Mesothelial cell of epicardium (in vitro differentiated cells): ENCODE measurements around the gene ADAMTS17. TPM values are rescaled to one million over a fixed set of nuclear protein-coding genes. Genes with fewer than 3 reads are reported as not detected.

Experiments used
- DNase-seq, 2 experiments: peaks; one replicate each; pipeline ENCODE4 v3.0.0; 2021; ENCODE audit warnings: low spot score in 2 of 2; ENCODE audit not compliant: unreplicated experiment in 2 of 2
- H3K27ac Mint-ChIP-seq: 2 replicates; pipeline ENCODE4 v1.8.0; 2021; ENCODE audit warnings: mixed read lengths
- H3K27me3 Mint-ChIP-seq: 2 replicates; pipeline ENCODE4 v1.8.0; 2021; ENCODE audit warnings: low read depth, mixed read lengths
- H3K36me3 Mint-ChIP-seq: 2 replicates; pipeline ENCODE4 v1.8.0; 2021; ENCODE audit warnings: mixed read lengths
- H3K4me1 Mint-ChIP-seq: 2 replicates; pipeline ENCODE4 v1.8.0; 2021; ENCODE audit warnings: mixed read lengths
- H3K4me3 Mint-ChIP-seq: 2 replicates; pipeline ENCODE4 v1.8.0; 2021; ENCODE audit warnings: mild to moderate bottlenecking, moderate library complexity, mixed read lengths
- H3K9me3 Mint-ChIP-seq: 2 replicates; pipeline ENCODE4 v1.8.0; 2021; ENCODE audit warnings: mixed read lengths
- CTCF ChIP-seq: fragments of 200-600 bp; sonication (generic); IDR thresholded peaks from one replicate; pipeline ENCODE4 v1.5.0; 2021; ENCODE audit warnings: antibody characterized with exemption; ENCODE audit not compliant: unreplicated experiment
- total RNA-seq: library from RNA; stranded (reverse); gene quantifications from 3 replicates; pipeline ENCODE4 v1.2.1, GENCODE V29; 2021

ADAMTS17 gene
- total RNA-seq, 1 donor from 2014 or later, result 39.4 TPM

GRCh38 chr15:100170291-100171210 lies 171.2 kb downstream of the ADAMTS17 start:
- Mint-ChIP-seq H3K9me3 (peaks cover 4% of the 10 kb centered on the region), H3K27ac (peak overlapping the region; percentile 34), H3K4me3 (no peak overlapping the region), H3K27me3 (no peaks in the 10 kb centered on the region), H3K4me1 (peaks cover under 1% of the 10 kb centered on the region), H3K36me3 (peaks cover 14% of the 10 kb centered on the region)
- no peak for TF ChIP-seq CTCF
- no peak for DNase-seq

- Mint-ChIP-seq H3K27me3 (no peaks in the 10 kb centered on the region), H3K27ac (peak overlapping the region; percentile 34), H3K4me1 (no peaks in the 10 kb centered on the region), H3K9me3 (peaks cover 4% of the 10 kb centered on the region), H3K4me3 (no peak overlapping the region), H3K36me3 (peaks cover 14% of the 10 kb centered on the region)
- no peak for TF ChIP-seq CTCF
- DNase-seq, result no peak
These were observed 172.0 kb downstream of the ADAMTS17 start for GRCh38 chr15:100169615-100170290.

DNA sequence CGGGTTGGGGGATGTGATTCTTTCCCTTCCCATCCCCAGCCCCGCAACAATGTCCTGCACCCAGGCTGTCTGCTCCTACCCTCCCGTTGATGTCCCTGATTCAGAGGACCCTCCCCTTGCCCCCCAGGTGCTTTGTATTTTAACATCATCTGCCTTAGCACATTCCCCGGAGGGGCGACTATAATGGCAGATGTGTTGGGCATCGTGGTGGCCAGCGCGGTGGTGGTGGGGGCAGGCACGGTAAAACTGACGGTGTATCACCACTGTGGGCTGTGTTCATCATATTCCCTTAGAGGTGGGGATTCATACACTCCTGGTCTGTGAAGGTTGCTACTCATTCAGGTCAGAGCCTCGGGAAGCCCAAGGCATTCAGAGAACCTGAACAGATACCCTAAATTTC lies 173.0 kb downstream of the ADAMTS17 start:
- Mint-ChIP-seq H3K36me3 (peaks cover 14% of the 10 kb centered on the region), H3K9me3 (peaks cover 4% of the 10 kb centered on the region), H3K4me3 (no peak overlapping the region), H3K27me3 (no peaks in the 10 kb centered on the region), H3K27ac (no peak overlapping the region), H3K4me1 (no peaks in the 10 kb centered on the region)
- no peak for TF ChIP-seq CTCF
- no peak for DNase-seq

DNA sequence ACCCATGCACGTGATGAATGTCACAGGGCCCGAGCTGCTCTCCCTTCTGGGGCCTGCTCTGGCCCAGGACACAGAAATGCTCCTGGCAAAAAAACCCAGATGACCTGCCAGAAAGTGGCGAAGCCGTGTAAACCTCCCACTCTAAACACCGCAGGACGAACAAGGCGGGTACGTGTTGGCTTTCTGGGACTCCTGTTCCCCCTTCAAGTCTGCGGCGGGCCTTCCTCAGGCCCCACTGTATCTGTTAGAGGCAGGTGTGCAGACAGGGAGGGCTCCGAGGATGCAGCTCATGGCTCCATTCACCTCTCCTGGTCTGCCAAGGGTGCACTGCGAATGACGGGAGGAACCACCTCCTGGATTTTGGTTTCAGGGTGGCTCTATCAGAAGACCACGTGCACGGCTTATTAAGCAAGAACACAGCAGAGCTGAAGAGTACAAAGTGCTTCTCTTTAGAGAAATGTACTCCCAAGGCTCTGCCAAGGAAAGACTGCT lies 173.8 kb downstream of the ADAMTS17 start:
- Mint-ChIP-seq H3K27me3 (no peaks in the 10 kb centered on the region), H3K4me3 (no peak overlapping the region), H3K36me3 (peaks cover 14% of the 10 kb centered on the region), H3K4me1 (no peaks in the 10 kb centered on the region), H3K27ac (no peak overlapping the region), H3K9me3 (peaks cover 4% of the 10 kb centered on the region)
- no peak for TF ChIP-seq CTCF
- no peak for DNase-seq

DNA sequence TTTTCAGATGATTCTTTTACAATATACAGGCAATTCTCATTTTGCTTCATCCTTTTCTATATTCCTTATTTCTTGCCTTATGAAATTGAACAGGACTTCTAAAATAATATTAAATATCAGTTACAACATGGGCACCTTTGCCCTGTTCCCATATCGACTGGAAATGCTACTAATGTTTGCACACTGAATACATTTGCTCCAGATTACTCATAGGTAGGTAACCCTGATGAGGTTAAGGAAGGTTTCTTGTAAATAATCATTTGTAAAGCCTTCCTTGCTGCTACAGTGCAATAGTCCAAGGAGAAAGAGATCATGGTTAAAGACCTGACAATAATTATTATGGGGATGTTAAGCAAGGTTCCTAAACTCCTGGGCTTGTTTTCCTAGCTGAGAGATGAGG lies 175.5 kb downstream of the ADAMTS17 start:
- Mint-ChIP-seq H3K27me3 (no peaks in the 10 kb centered on the region), H3K4me1 (no peaks in the 10 kb centered on the region), H3K36me3 (peaks cover 9% of the 10 kb centered on the region), H3K4me3 (no peak overlapping the region), H3K27ac (no peak overlapping the region), H3K9me3 (no peaks in the 10 kb centered on the region)
- no peak for DNase-seq
- TF ChIP-seq CTCF, result no peak
